NOMO-1 treated with DMSO at 0.1 percent for 48 hours (cell line): ENCODE measurements around the gene COL20A1.
"Not testable (repeated sequence)": the region's sequence is repeated elsewhere in the genome, so short reads cannot be mapped to it uniquely, and the experiment has no call there.

ENCODE experiments used
- DNase-seq: peaks from one replicate; lab custom pipeline; 2025; ENCODE audit not compliant: unreplicated experiment; lab: John Stamatoyannopoulos, UW

Gene COL20A1

GRCh38 chr20:63290136-63290676 lies 2.8 kb upstream of the COL20A1 start:
- no peak for DNase-seq

- DNase-seq = peak; percentile 5
Measured at GRCh38 chr20:63290677-63291472, 2.1 kb upstream of the COL20A1 start.

GRCh38 chr20:63291811-63292210 lies 1.2 kb upstream of the COL20A1 start:
- no peak for DNase-seq

GRCh38 chr20:63292292-63292701 lies 689 bp upstream of the COL20A1 start:
- DNase-seq = no peak

- no peak for DNase-seq
Measured at GRCh38 chr20:63293456-63293855, 470 bp downstream of the COL20A1 start.

- no peak for DNase-seq
Measured at GRCh38 chr20:63293871-63294535, 1.0 kb downstream of the COL20A1 start.

- no peak for DNase-seq
Measured at GRCh38 chr20:63294536-63294900, 1.5 kb downstream of the COL20A1 start.

- DNase-seq = no peak
Measured at GRCh38 chr20:63295018-63295417, 2.0 kb downstream of the COL20A1 start.

GRCh38 chr20:63295422-63295821 lies 2.4 kb downstream of the COL20A1 start:
- no peak for DNase-seq

GRCh38 chr20:63295846-63296245 lies 2.9 kb downstream of the COL20A1 start:
- DNase-seq = no peak

GRCh38 chr20:63296531-63297299 lies 3.7 kb downstream of the COL20A1 start:
- no peak for DNase-seq

GRCh38 chr20:63297371-63297781 lies 4.4 kb downstream of the COL20A1 start:
- no peak for DNase-seq

- no peak for DNase-seq
Measured at GRCh38 chr20:63297796-63298572, 5.0 kb downstream of the COL20A1 start.

- no peak for DNase-seq
Measured at GRCh38 chr20:63298731-63299312, 5.8 kb downstream of the COL20A1 start.

GRCh38 chr20:63301671-63302070 lies 8.7 kb downstream of the COL20A1 start:
- DNase-seq = no peak

- DNase-seq = no peak
Measured at GRCh38 chr20:63303095-63303666, 10.2 kb downstream of the COL20A1 start.

GRCh38 chr20:63305393-63305792 lies 12.4 kb downstream of the COL20A1 start:
- no peak for DNase-seq

- not testable (repeated sequence) for DNase-seq
Measured at GRCh38 chr20:63305933-63306672, 13.1 kb downstream of the COL20A1 start.
